HCT116 (cell line): ENCODE data around the gene GNA12. TPM values are rescaled to one million over a fixed set of nuclear protein-coding genes. Genes with fewer than 3 reads are reported as not detected.

Source experiments
- ATAC-seq: fragments of 200-7000 bp; cut with Tn5 transposase; 2 replicates; pipeline ENCODE4 v1.9.1; 2020; ENCODE audit warnings: mild to moderate bottlenecking, moderate library complexity
- BruUV-seq: library from RNA; stranded (reverse); fragments of 400-500 nt; replicated peaks from 2 replicates; lab custom pipeline; 2021; lab: Mats Ljungman, UMichigan
- CTCF ChIA-PET: fragments of 300-600 bp; sonication (Branson Sonifier 250); formaldehyde crosslinking; loops from one replicate; lab custom pipeline; 2021; ENCODE audit warnings: antibody characterized with exemption; lab: Charles Lee
- POLR2A ChIA-PET: fragments of 300-600, 350-600 bp; sonication (Branson Sonifier 250); formaldehyde crosslinking; loops from one replicate; lab custom pipeline; 2021; ENCODE audit warnings: antibody characterized with exemption; lab: Charles Lee
- RAD21 ChIA-PET, 2 experiments: fragments of 300-600 bp; sonication (Branson Sonifier 250); formaldehyde crosslinking; loops; one replicate each; lab custom pipeline; 2023; ENCODE audit warnings: low total read pairs in 2 of 2; ENCODE audit not compliant: uncharacterized antibody in 2 of 2, unreplicated experiment in 2 of 2, low non-redundant PET in 1 of 2; lab: Charles Lee
- DNase-seq: peaks from one replicate; pipeline ENCODE4 v3.0.0-alpha.2; 2010; ENCODE audit warnings: low read depth, low spot score
- H2AFZ ChIP-seq: fragments of 200-600 bp; shearing (Covaris generic), sonication (generic); 2 replicates; pipeline ENCODE4 v1.6.1; 2017; ENCODE audit warnings: low read depth, mixed run types, mixed read lengths, antibody characterized with exemption, low read length; ENCODE audit not compliant: poor library complexity, severe bottlenecking
- H3K27ac ChIP-seq: 2 replicates; pipeline ENCODE4 v1.5.1; 2012; ENCODE audit warnings: low read depth, low read length
- H3K27me3 ChIP-seq: fragments of 200-600 bp; sonication (generic); 2 replicates; pipeline ENCODE4 v1.6.1; 2016; ENCODE audit warnings: mixed run types, low read length, mixed read lengths; ENCODE audit not compliant: insufficient read depth
- H3K36me3 ChIP-seq, 2 experiments: fragments of 200-500 bp in 1 of 2; fragments of 200-600 bp in 1 of 2; sonication (Bioruptor generic) in 1 of 2; sonication (generic) in 1 of 2; 2 replicates each; pipeline versions ENCODE4 v1.5.1 to v1.6.1; 2014 to 2016; ENCODE audit warnings: low read length in 2 of 2, inconsistent platforms in 1 of 2, mixed read lengths in 1 of 2, mixed run types in 1 of 2; ENCODE audit not compliant: insufficient read depth in 2 of 2, control insufficient read depth in 1 of 2
- H3K4me1 ChIP-seq, 2 experiments: fragments of 200-600 bp in 1 of 2; sonication (generic) in 1 of 2; 2 replicates each; pipeline versions ENCODE4 v1.5.1 to v1.6.1; 2012 to 2017; ENCODE audit warnings: low read length in 2 of 2, inconsistent platforms in 1 of 2, mild to moderate bottlenecking in 1 of 2, mixed read lengths in 1 of 2, mixed run types in 1 of 2, moderate library complexity in 1 of 2; ENCODE audit not compliant: insufficient read depth in 2 of 2, control insufficient read depth in 1 of 2
- H3K4me2 ChIP-seq: fragments of 200-600 bp; sonication (generic); 2 replicates; pipeline ENCODE4 v1.6.1; 2017; ENCODE audit warnings: mixed run types, low read length, mixed read lengths
- H3K4me3 ChIP-seq, 2 experiments: fragments of 200-600 bp in 1 of 2; sonication (generic) in 1 of 2; replicated peaks in 1 of 2; 2 replicates each; pipeline ENCODE4 v1.5.1; 2011 to 2016; ENCODE audit warnings: low read length in 2 of 2, control low read depth in 1 of 2, low read depth in 1 of 2, mild to moderate bottlenecking in 1 of 2, mixed read lengths in 1 of 2, mixed run types in 1 of 2
- H3K79me2 ChIP-seq: fragments of 200-600 bp; sonication (generic); 2 replicates; pipeline ENCODE4 v1.6.1; 2017; ENCODE audit warnings: mild to moderate bottlenecking, mixed run types, low read length, moderate library complexity, mixed read lengths; ENCODE audit not compliant: insufficient read depth
- H3K9ac ChIP-seq: fragments of 200-600 bp; sonication (generic); 2 replicates; pipeline ENCODE4 v1.6.1; 2016; ENCODE audit warnings: low read length, mixed read lengths
- H3K9me2 ChIP-seq: fragments of 200-600 bp; sonication (generic), shearing (Covaris generic); 2 replicates; pipeline ENCODE4 v1.6.1; 2017; ENCODE audit warnings: mixed run types, mild to moderate bottlenecking, moderate library complexity; ENCODE audit not compliant: insufficient read depth
- H3K9me3 ChIP-seq, 2 experiments: fragments of 200-500 bp in 1 of 2; fragments of 200-600 bp in 1 of 2; sonication (Bioruptor generic) in 1 of 2; sonication (generic) in 1 of 2; 2 replicates each; pipeline ENCODE4 v1.6.1; 2014 to 2017; ENCODE audit warnings: low read length in 2 of 2, mixed read lengths in 2 of 2, inconsistent platforms in 1 of 2, low read depth in 1 of 2, mild to moderate bottlenecking in 1 of 2, mixed run types in 1 of 2, moderate library complexity in 1 of 2; ENCODE audit not compliant: control insufficient read depth in 1 of 2, insufficient read depth in 1 of 2
- H4K20me1 ChIP-seq: fragments of 200-600 bp; sonication (generic), shearing (Covaris generic); 2 replicates; pipeline ENCODE4 v1.6.1; 2017; ENCODE audit warnings: mixed run types, mild to moderate bottlenecking, moderate library complexity; ENCODE audit not compliant: insufficient read depth
- CBX3 ChIP-seq: IDR thresholded peaks from 2 replicates; pipeline ENCODE4 v1.6.1; 2012; ENCODE audit warnings: low read depth
- CEBPB ChIP-seq: IDR thresholded peaks from 2 replicates; pipeline ENCODE4 v1.6.1; 2012; ENCODE audit warnings: low read depth
- EGR1 ChIP-seq: IDR thresholded peaks from 2 replicates; pipeline ENCODE4 v1.6.1; 2012; ENCODE audit warnings: low read depth
- ELF1 ChIP-seq: IDR thresholded peaks from 2 replicates; pipeline ENCODE4 v1.6.1; 2012; ENCODE audit warnings: low read depth, borderline replicate concordance
- EZH2 ChIP-seq: fragments of 200-600 bp; sonication (generic); IDR thresholded peaks from 2 replicates; pipeline ENCODE4 v1.6.1; 2017; ENCODE audit warnings: antibody characterized with exemption, mixed run types
- EZH2phosphoT487 ChIP-seq: fragments of 200-600 bp; IDR thresholded peaks from 2 replicates; pipeline ENCODE4 v1.6.1; 2018; ENCODE audit warnings: antibody characterized with exemption, borderline replicate concordance
- FOSL1 ChIP-seq: IDR thresholded peaks from 2 replicates; pipeline ENCODE4 v1.6.1; 2012; ENCODE audit warnings: low read depth
- MAX ChIP-seq: IDR thresholded peaks from 2 replicates; pipeline ENCODE4 v1.6.1; 2012
- POLR2A ChIP-seq: IDR thresholded peaks from 2 replicates; pipeline ENCODE4 v1.7.0; 2011; ENCODE audit warnings: borderline replicate concordance; ENCODE audit not compliant: insufficient read depth, insufficient read length; ENCODE audit errors: extremely low read depth
- REST ChIP-seq: IDR thresholded peaks from 2 replicates; pipeline ENCODE4 v1.6.1; 2012; ENCODE audit warnings: low read depth
- SP1 ChIP-seq: IDR thresholded peaks from 2 replicates; pipeline ENCODE4 v1.6.1; 2012; ENCODE audit warnings: low read depth
- SRF ChIP-seq: IDR thresholded peaks from 2 replicates; pipeline ENCODE4 v1.6.1; 2012; ENCODE audit warnings: low read depth
- TCF7L2 ChIP-seq: IDR thresholded peaks from 2 replicates; pipeline ENCODE4 v1.7.0; 2011; ENCODE audit warnings: borderline replicate concordance, inconsistent platforms; ENCODE audit not compliant: insufficient read depth, insufficient read length; ENCODE audit errors: extremely low read depth
- YY1 ChIP-seq: IDR thresholded peaks from 2 replicates; pipeline ENCODE4 v1.6.1; 2011; ENCODE audit warnings: low read length, low read depth, moderate library complexity, mild to moderate bottlenecking; ENCODE audit not compliant: insufficient replicate concordance; ENCODE audit errors: extremely low read depth
- ZBTB33 ChIP-seq: IDR thresholded peaks from 2 replicates; pipeline ENCODE4 v1.6.1; 2011; ENCODE audit warnings: mild to moderate bottlenecking, low read length, moderate library complexity; ENCODE audit not compliant: insufficient replicate concordance; ENCODE audit errors: extremely low read depth
- ZFX ChIP-seq: fragments of 450-650 bp; IDR thresholded peaks from 2 replicates; pipeline ENCODE4 v1.6.1; 2017
- ZNF274 ChIP-seq: fragments of 200-500 bp; sonication (Bioruptor generic); IDR thresholded peaks from 2 replicates; pipeline ENCODE4 v1.6.1; 2014; ENCODE audit warnings: mild to moderate bottlenecking, low read depth, low read length, inconsistent platforms
- intact Hi-C: fragments of 100-400 bp; cut with micrococcal nuclease; formaldehyde crosslinking; loops from 2 replicates; pipeline ENCODE4 v1.10.0; 2022
- total RNA-seq: library from RNA; stranded (reverse); gene quantifications from one replicate; pipeline ENCODE4 v1.2.1, GENCODE V29; 2021; ENCODE audit not compliant: unreplicated experiment

The GNA12 gene
- total RNA-seq, 1 experiment from 2014 or later: 32.6 TPM

- TF ChIP-seq REST: no peak
Observed at GRCh38 chr7:2860627-2861133, 16.6 kb upstream of the GNA12 start (continued).

GRCh38 chr7:2859952-2860351 lies 15.8 kb upstream of the GNA12 start:
- no peaks in the 10 kb centered on the region for H3K79me2 ChIP-seq
- RAD21 ChIA-PET: no interaction called here
- H3K4me2 ChIP-seq: no peak overlapping the region
- no peaks in the 10 kb centered on the region for H3K27me3 ChIP-seq
- no peak overlapping the region for H3K27ac ChIP-seq
- no peaks in the 10 kb centered on the region for H3K9me2 ChIP-seq
- CTCF ChIA-PET: no interaction called here
- no peak for TF ChIP-seq CBX3
- no peak for TF ChIP-seq MAX
- TF ChIP-seq ELF1: no peak
- no peak for TF ChIP-seq EGR1
- TF ChIP-seq ZFX: no peak
- no peak for TF ChIP-seq TCF7L2
- TF ChIP-seq CEBPB: no peak
- no peak for TF ChIP-seq POLR2A
- no peak for TF ChIP-seq EZH2
- TF ChIP-seq FOSL1: no peak
- TF ChIP-seq ZNF274: no peak
- no peak for TF ChIP-seq EZH2phosphoT487
- TF ChIP-seq SRF: no peak
- TF ChIP-seq SP1: no peak
- no peak for TF ChIP-seq ZBTB33
- no peak for TF ChIP-seq YY1
- no peak overlapping the region for H2AFZ ChIP-seq
- peaks cover 18 to 27% of the 10 kb centered on the region in 2 experiments for H3K4me1 ChIP-seq
- no peak overlapping the region for H3K4me3 ChIP-seq
- no TSS peak for BruUV-seq
- POLR2A ChIA-PET: no interaction called here
- no peaks in the 10 kb centered on the region for H4K20me1 ChIP-seq
- DNase-seq (no peak), ATAC-seq (no peak)
- H3K9me3 ChIP-seq: no peaks in the 10 kb centered on the region
- no peak overlapping the region for H3K9ac ChIP-seq
- no peaks in the 10 kb centered on the region for H3K36me3 ChIP-seq
- intact Hi-C loops: loop anchor here (5.0 to 10.0 kb wide), 2 partner anchors 1037 to 1755 kb away; no protein-coding TSS in a partner anchor
